ENCODE measurements around the gene HSD3B7.
"Not testable (repeated sequence)": the region's sequence is repeated elsewhere in the genome, so short reads cannot be mapped to it uniquely, and the experiment has no call there.

HSD3B7 gene

GRCh38 chr16:30984669-30985400 is at the start of gene HSD3B7:
Gene HSD3B7 (plus strand): TSS chr16:30985207. CDS start chr16:30985659, 452 bp downstream.
- DNase-seq (ENCODE audit: low spot score): peak; percentile 95

GRCh38 chr16:30937692-30938091 is 47.3 kb upstream of the HSD3B7 start:
- no peak for DNase-seq (ENCODE audit: low spot score)

GRCh38 chr16:30939571-30939970 is 45.4 kb upstream of the HSD3B7 start:
- not testable (repeated sequence) for DNase-seq (ENCODE audit: low spot score)

- peak; percentile 90 for DNase-seq (ENCODE audit: low spot score)
These were observed 43.2 kb upstream of the HSD3B7 start for GRCh38 chr16:30941600-30942425.

- no peak for DNase-seq (ENCODE audit: low spot score)
These were observed 42.6 kb upstream of the HSD3B7 start for GRCh38 chr16:30942426-30942806.

GRCh38 chr16:30944352-30944751 is 40.7 kb upstream of the HSD3B7 start:
- DNase-seq (ENCODE audit: low spot score): no peak

GRCh38 chr16:30946671-30947540 is 38.1 kb upstream of the HSD3B7 start:
- no peak for DNase-seq (ENCODE audit: low spot score)

GRCh38 chr16:30947541-30947858 is 37.5 kb upstream of the HSD3B7 start:
- no peak for DNase-seq (ENCODE audit: low spot score)

- DNase-seq (ENCODE audit: low spot score): peak; percentile 93
These were observed 36.9 kb upstream of the HSD3B7 start for GRCh38 chr16:30947859-30948666.

GRCh38 chr16:30948667-30949649 is 36.0 kb upstream of the HSD3B7 start, which contains the start of gene ORAI3:
Gene ORAI3 (plus strand): TSS chr16:30949068. CDS start chr16:30949290, 222 bp downstream.
- DNase-seq (ENCODE audit: low spot score): peak; percentile 75

- peak; percentile 81 for DNase-seq (ENCODE audit: low spot score)
These were observed 35.1 kb upstream of the HSD3B7 start for GRCh38 chr16:30949650-30950515.

GRCh38 chr16:30950516-30951065 is 34.4 kb upstream of the HSD3B7 start:
- DNase-seq (ENCODE audit: low spot score): no peak

GRCh38 chr16:30951193-30951592 is 33.8 kb upstream of the HSD3B7 start:
- no peak for DNase-seq (ENCODE audit: low spot score)

- no peak for DNase-seq (ENCODE audit: low spot score)
These were observed 33.3 kb upstream of the HSD3B7 start for GRCh38 chr16:30951750-30952149.

- no peak for DNase-seq (ENCODE audit: low spot score)
These were observed 31.9 kb upstream of the HSD3B7 start for GRCh38 chr16:30953111-30953510.

GRCh38 chr16:30953511-30954124 is 31.4 kb upstream of the HSD3B7 start:
- DNase-seq (ENCODE audit: low spot score): peak; percentile 51

GRCh38 chr16:30954993-30955392 is 30.0 kb upstream of the HSD3B7 start:
- DNase-seq (ENCODE audit: low spot score): no peak

Data from AG20443 (cell line).